ENCODE results near the gene WNT16.

GRCh38 chr7:121372376-121373010 lies 43.7 kb downstream of the WNT16 start:
- no peak for TF ChIP-seq CTCF (IDR thresholded peaks at IDR 0.05)
- no peak for TF ChIP-seq POLR2AphosphoS5 (IDR thresholded peaks at IDR 0.05)

All from breast epithelium (tissue), 3 donors.